ENCODE data around the gene RGMA. TPM values are rescaled to one million over a fixed set of nuclear protein-coding genes. Genes with fewer than 3 reads are reported as not detected.

The RGMA gene
- total and polyA plus RNA-seq, 2 experiments from 2014 or later: 34.2 to 36.5 TPM

GRCh38 chr15:93118904-93119303 is 29.9 kb upstream of the RGMA start:
- H3K4me3 Mint-ChIP-seq: no peak overlapping the region
- no peaks in the 10 kb centered on the region for H3K79me2 ChIP-seq (replicated peaks; ENCODE audit: insufficient read depth)
- H2AFZ ChIP-seq: no peak overlapping the region
- ATAC-seq: no peak
- no peak overlapping the region for H3K4me3 ChIP-seq
- H3K4me1 Mint-ChIP-seq: no peaks in the 10 kb centered on the region
- no peaks in the 10 kb centered on the region for H3K9me2 ChIP-seq (ENCODE audit: insufficient read depth)
- no peak overlapping the region for H3K4me2 ChIP-seq
- no peaks in the 10 kb centered on the region for H3K27me3 ChIP-seq (ENCODE audit: insufficient read depth)
- no peak overlapping the region for H3K27ac ChIP-seq (ENCODE audit: low read depth)
- H3K36me3 ChIP-seq (ENCODE audit: insufficient read depth): no peaks in the 10 kb centered on the region
- no peak for TF ChIP-seq CTCF (conservative IDR thresholded peaks at IDR 0.05; ENCODE audit: low read depth in 2 of 2)
- TF ChIP-seq JUNB (IDR thresholded peaks at IDR 0.05; ENCODE audit: unreplicated experiment): no peak
- TF ChIP-seq ZNF462 (CRISPR knock-in tag; IDR thresholded peaks at IDR 0.05): no peak
- no peak for TF ChIP-seq CREB1 (CRISPR knock-in tag; IDR thresholded peaks at IDR 0.05; ENCODE audit: low read depth)
- TF ChIP-seq ZNF114 (CRISPR knock-in tag; IDR thresholded peaks at IDR 0.05): no peak
- TF ChIP-seq ETS1 (IDR thresholded peaks at IDR 0.05): no peak
- no peak for TF ChIP-seq POLR2AphosphoS5 (IDR thresholded peaks at IDR 0.05; ENCODE audit: low read depth)
- TF ChIP-seq REST (IDR thresholded peaks at IDR 0.05; ENCODE audit: unreplicated experiment): no peak
- no peak for TF ChIP-seq EZH2 (IDR thresholded peaks at IDR 0.05; ENCODE audit: low read depth, unreplicated experiment)
- TF ChIP-seq EZH2phosphoT487 (IDR thresholded peaks at IDR 0.05; ENCODE audit: unreplicated experiment): no peak
- TF ChIP-seq NANOG (IDR thresholded peaks at IDR 0.05; ENCODE audit: borderline replicate concordance): no peak
- no peak for TF ChIP-seq STAT1 (IDR thresholded peaks at IDR 0.05; ENCODE audit: unreplicated experiment)
- no peak for TF ChIP-seq ZNF331 (CRISPR knock-in tag; IDR thresholded peaks at IDR 0.05; ENCODE audit: low read depth)
- H3K4me1 ChIP-seq (ENCODE audit: insufficient read depth): no peaks in the 10 kb centered on the region
- H3K36me3 Mint-ChIP-seq (ENCODE audit: low read depth): no peaks in the 10 kb centered on the region
- H3K27ac Mint-ChIP-seq: no peak overlapping the region
- peaks cover 5% of the 10 kb centered on the region for H3K27me3 Mint-ChIP-seq (ENCODE audit: insufficient read depth, low read depth, poor library complexity)
- H3K9me3 Mint-ChIP-seq: no peaks in the 10 kb centered on the region
- DNase-seq (ENCODE audit: low spot score): no peak
- no peaks in the 10 kb centered on the region for H3F3A ChIP-seq (replicated peaks; ENCODE audit: low read depth)
- no peaks in the 10 kb centered on the region for H4K20me1 ChIP-seq (replicated peaks; ENCODE audit: insufficient read depth)

All from GM23338 (cell line).